Esophagus squamous epithelium (tissue), 4 donors: ENCODE measurements around the gene MRPL18.

Experiments used
- CTCF ChIP-seq, 6 experiments: fragments of 450-650 bp in 4 of 6; fragments of 200-600 bp in 2 of 6; sonication (generic) in 2 of 6; IDR thresholded peaks; one replicate each; pipeline ENCODE4 v1.5.1; 2016 to 2019; ENCODE audit warnings: antibody characterized with exemption in 6 of 6, mild to moderate bottlenecking in 4 of 6, moderate library complexity in 4 of 6
- POLR2A ChIP-seq, 4 donors: fragments of 450-650 bp; IDR thresholded peaks; one replicate each; pipeline ENCODE4 v1.6.1; 2017; ENCODE audit warnings: antibody characterized with exemption in 4 of 4, mild to moderate bottlenecking in 4 of 4, moderate library complexity in 3 of 4

- TF ChIP-seq CTCF (IDR thresholded peaks at IDR 0.05) (no peak), POLR2A (IDR thresholded peaks at IDR 0.05) (no peak)
These were observed 27.5 kb upstream of the MRPL18 start for GRCh38 chr6:159762681-159763293.
